Gastrocnemius medialis (tissue), 4 donors: Measurements from ENCODE around the gene TUBA8. TPM values are rescaled to one million over a fixed set of nuclear protein-coding genes. Genes with fewer than 3 reads are reported as not detected.

ENCODE experiments used
- ATAC-seq, 2 donors: fragments of 150-250 bp; one replicate each; pipeline ENCODE4 v1.9.1; 2016
- DNase-seq, 2 donors: peaks; one replicate each; pipeline ENCODE4 v3.0.0-alpha.2; 2019
- H3K27ac ChIP-seq, 4 donors: fragments of 200-600 bp; sonication (generic); 1 replicate in 1 of 4; 2 replicates in 3 of 4; pipeline ENCODE4 v1.5.1; 2016 to 2018; ENCODE audit warnings: mild to moderate bottlenecking in 2 of 4, moderate library complexity in 1 of 4
- H3K27me3 ChIP-seq, 3 donors: fragments of 200-600 bp; sonication (generic) in 2 of 3; 1 replicate in 1 of 3; 2 replicates in 2 of 3; pipeline versions ENCODE4 v1.5.1 to v1.6.0; 2016 to 2019; ENCODE audit warnings: mild to moderate bottlenecking in 1 of 3, moderate library complexity in 1 of 3
- H3K36me3 ChIP-seq, 2 donors: fragments of 200-600 bp; sonication (generic) in 1 of 2; one replicate each; pipeline ENCODE4 v1.5.1; 2017 to 2018
- H3K4me1 ChIP-seq, 2 donors: fragments of 200-600 bp; sonication (generic) in 1 of 2; one replicate each; pipeline ENCODE4 v1.5.1; 2016 to 2017; ENCODE audit warnings: mild to moderate bottlenecking in 2 of 2
- H3K4me3 ChIP-seq, 4 donors: fragments of 200-600 bp; sonication (generic) in 3 of 4; 1 replicate in 1 of 4; 2 replicates in 3 of 4; pipeline ENCODE4 v1.5.1; 2016 to 2019; ENCODE audit warnings: mild to moderate bottlenecking in 2 of 4
- H3K9me3 ChIP-seq, 3 donors: fragments of 200-600 bp; sonication (generic) in 2 of 3; 1 replicate in 1 of 3; 2 replicates in 2 of 3; pipeline ENCODE4 v1.5.1; 2016 to 2019
- POLR2A ChIP-seq, 2 donors: fragments of 450-650 bp; IDR thresholded peaks; one replicate each; pipeline ENCODE4 v1.6.1; 2017; ENCODE audit warnings: antibody characterized with exemption in 2 of 2, mild to moderate bottlenecking in 2 of 2, moderate library complexity in 2 of 2
- in situ Hi-C, 4 donors: fragments of 200-750 bp; cut with MboI; loops; one replicate each; pipeline versions ENCODE4 v1.15.0 to v1.8.0; 2017; ENCODE audit warnings: low sequenced_read_pairs in 4 of 4
- intact Hi-C: fragments of 100-400 bp; cut with DNase I; formaldehyde crosslinking; loops from one replicate; pipeline ENCODE4 v1.15.1; 2023; ENCODE audit warnings: low total_unique reads
- total RNA-seq, 4 donors: library from RNA; depleted of rRNA; stranded (reverse); fragments of >200 nt; gene quantifications; one replicate each; pipeline versions ENCODE4 v1.1.0 to v1.2.3, GENCODE V29; 2016
- TF ChIP-seq, protein P1 (sequence below), 5 experiments: fragments of 450-650 bp in 3 of 5; fragments of 200-600 bp in 2 of 5; sonication (generic) in 2 of 5; IDR thresholded peaks in 4 of 5; conservative IDR thresholded peaks in 1 of 5; 1 replicate in 4 of 5; 2 replicates in 1 of 5; pipeline ENCODE4 v1.5.1; 2016 to 2019; ENCODE audit warnings: antibody characterized with exemption in 5 of 5, mild to moderate bottlenecking in 3 of 5, moderate library complexity in 3 of 5

The TUBA8 gene
- total RNA-seq, 4 donors from 2014 or later = 57.8 to 114 (median 77.7) TPM

DNA sequence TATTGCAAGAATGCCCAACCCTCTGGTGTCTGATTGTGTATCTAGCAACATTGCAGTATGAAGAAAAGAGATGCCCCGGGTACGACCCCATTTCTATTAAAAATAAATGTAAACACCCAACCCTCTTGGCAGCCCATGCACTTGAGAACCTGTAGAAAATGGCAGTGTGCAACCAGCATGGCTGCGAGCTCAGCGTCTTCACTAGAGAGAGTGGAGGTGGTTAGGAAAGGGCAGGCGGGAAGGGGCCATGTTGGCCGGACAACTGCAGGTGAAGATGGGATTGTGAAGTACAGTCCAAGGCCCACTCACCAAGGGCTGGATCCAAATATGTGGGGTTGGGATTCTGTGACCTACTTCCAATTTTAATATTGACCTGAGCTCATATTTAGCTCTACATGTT is 16.9 kb upstream of the TUBA8 start:
- in situ Hi-C loops = no loop called here
- Histone ChIP-seq H3K9me3 (no peaks in the 10 kb centered on the region), H3K27me3 (no peaks in the 10 kb centered on the region), H3K27ac (peak overlapping the region in 2 of 4 donors; percentile 89 to 95), H3K36me3 (no peaks in the 10 kb centered on the region), H3K4me1 (peaks cover 20 to 48% of the 10 kb centered on the region in 2 donors), H3K4me3 (no peak overlapping the region)
- DNase-seq (no peak), ATAC-seq (no peak)
- TF ChIP-seq POLR2A (IDR thresholded peaks at IDR 0.05) = no peak
- TF ChIP-seq, protein P1, sequence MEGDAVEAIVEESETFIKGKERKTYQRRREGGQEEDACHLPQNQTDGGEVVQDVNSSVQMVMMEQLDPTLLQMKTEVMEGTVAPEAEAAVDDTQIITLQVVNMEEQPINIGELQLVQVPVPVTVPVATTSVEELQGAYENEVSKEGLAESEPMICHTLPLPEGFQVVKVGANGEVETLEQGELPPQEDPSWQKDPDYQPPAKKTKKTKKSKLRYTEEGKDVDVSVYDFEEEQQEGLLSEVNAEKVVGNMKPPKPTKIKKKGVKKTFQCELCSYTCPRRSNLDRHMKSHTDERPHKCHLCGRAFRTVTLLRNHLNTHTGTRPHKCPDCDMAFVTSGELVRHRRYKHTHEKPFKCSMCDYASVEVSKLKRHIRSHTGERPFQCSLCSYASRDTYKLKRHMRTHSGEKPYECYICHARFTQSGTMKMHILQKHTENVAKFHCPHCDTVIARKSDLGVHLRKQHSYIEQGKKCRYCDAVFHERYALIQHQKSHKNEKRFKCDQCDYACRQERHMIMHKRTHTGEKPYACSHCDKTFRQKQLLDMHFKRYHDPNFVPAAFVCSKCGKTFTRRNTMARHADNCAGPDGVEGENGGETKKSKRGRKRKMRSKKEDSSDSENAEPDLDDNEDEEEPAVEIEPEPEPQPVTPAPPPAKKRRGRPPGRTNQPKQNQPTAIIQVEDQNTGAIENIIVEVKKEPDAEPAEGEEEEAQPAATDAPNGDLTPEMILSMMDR (IDR thresholded peaks at IDR 0.05 in 4 of 5, conservative IDR thresholded peaks at IDR 0.05 in 1 of 5) = no peak
- intact Hi-C loops = no loop called here

DNA sequence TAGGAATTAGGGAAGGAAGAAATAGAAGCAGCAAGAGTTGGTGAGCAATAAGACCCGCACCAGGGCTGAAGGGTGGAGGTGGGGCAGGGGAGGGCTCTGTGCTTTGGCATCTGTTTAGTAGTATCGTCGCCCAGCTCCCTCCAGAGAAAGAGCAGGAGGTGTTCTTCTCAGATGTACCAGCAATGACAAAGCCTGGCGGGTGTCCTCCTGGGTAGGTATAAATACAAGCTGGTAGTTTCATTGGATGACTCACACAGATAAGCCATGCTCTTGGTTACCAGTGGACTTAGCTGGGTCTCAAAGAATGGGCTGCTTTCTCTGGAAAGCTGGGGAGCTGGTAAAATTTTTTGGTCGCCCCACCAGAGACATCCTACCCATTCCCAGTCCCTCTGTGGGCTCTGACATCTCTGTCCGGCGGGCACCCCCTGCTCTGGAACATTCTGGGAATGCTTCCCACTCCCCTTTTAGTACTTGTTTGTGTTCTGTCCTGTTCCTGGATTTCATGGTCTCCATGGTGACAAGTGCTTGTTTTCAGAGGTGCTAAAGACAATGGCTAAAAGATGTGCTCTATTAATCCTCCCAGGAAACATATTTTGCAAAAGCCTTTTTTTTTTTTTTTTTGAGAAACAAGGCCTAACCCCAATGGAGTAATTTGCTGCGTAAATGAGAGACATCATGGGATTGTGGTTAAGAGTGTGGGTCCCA is 15.4 kb upstream of the TUBA8 start:
- Histone ChIP-seq H3K27me3 (no peaks in the 10 kb centered on the region), H3K36me3 (no peaks in the 10 kb centered on the region), H3K4me1 (peaks cover 12 to 42% of the 10 kb centered on the region in 2 donors), H3K27ac (peak overlapping the region; percentile 59 to 95 (median 82)), H3K9me3 (no peaks in the 10 kb centered on the region), H3K4me3 (no peak overlapping the region)
- intact Hi-C loops = no loop called here
- DNase-seq (peak; percentile 84 to 91), ATAC-seq (peak; percentile 90 to 95)
- in situ Hi-C loops = no loop called here
- peak; percentile 18 to 55 for TF ChIP-seq POLR2A (IDR thresholded peaks at IDR 0.05)
- TF ChIP-seq, protein P1 (IDR thresholded peaks at IDR 0.05 in 4 of 5, conservative IDR thresholded peaks at IDR 0.05 in 1 of 5) = no peak

DNA sequence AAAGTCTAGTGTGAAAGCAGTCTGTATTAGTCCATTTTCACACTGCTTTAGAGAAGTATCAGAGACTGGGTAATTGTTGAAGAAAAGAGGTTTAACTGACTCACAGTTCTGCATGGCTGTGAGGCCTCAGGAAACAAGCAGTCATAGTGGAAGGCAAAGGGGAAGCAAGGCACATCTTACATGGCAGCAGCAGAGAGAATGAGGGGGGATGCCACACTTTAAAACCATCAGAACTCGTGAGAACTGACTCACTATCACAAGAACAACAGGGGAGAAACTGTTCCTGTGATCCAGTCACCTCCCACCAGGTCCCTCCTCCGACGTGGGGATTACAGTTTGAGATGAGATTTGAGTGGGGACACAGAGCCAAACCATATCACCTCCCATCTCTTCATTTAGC is 13.8 kb upstream of the TUBA8 start:
- ATAC-seq (no peak), DNase-seq (no peak)
- no peak overlapping the region for H3K4me3 ChIP-seq
- peaks cover 9 to 48% of the 10 kb centered on the region in 2 donors for H3K4me1 ChIP-seq
- H3K27me3 ChIP-seq = no peaks in the 10 kb centered on the region
- no peaks in the 10 kb centered on the region for H3K9me3 ChIP-seq
- in situ Hi-C loops (no loop called here), intact Hi-C loops (no loop called here)
- H3K36me3 ChIP-seq = no peaks in the 10 kb centered on the region
- no peak for TF ChIP-seq POLR2A (IDR thresholded peaks at IDR 0.05)
- TF ChIP-seq, protein P1 (IDR thresholded peaks at IDR 0.05 in 4 of 5, conservative IDR thresholded peaks at IDR 0.05 in 1 of 5) = no peak
- peak overlapping the region in 1 of 4 donors; percentile 95 for H3K27ac ChIP-seq

DNA sequence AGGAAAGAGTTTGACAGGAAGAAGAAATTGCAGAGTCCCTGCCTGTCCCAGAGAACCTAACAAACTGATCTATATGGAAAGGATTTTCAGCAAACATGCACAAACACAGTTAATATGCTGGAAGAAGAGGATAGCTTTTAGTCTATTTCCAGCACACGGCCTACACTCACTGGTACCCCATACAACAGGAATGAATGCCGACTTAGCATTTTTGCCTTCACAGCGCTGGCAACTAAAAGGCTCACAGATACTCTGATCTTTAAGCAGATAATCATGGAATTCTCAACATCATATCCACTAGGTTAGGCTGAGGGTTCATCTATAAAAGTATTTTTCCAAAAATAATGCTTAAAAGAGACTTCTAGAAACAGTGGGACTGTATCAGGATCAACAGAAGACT is 9.8 kb upstream of the TUBA8 start:
- peaks cover 0 to 29% of the 10 kb centered on the region in 2 donors for H3K4me1 ChIP-seq
- in situ Hi-C loops (no loop called here), intact Hi-C loops (no loop called here)
- no peak for DNase-seq
- no peak for ATAC-seq
- H3K27ac ChIP-seq = peak overlapping the region in 1 of 4 donors; percentile 37
- no peaks in the 10 kb centered on the region for H3K36me3 ChIP-seq
- H3K9me3 ChIP-seq = no peaks in the 10 kb centered on the region
- H3K27me3 ChIP-seq = no peaks in the 10 kb centered on the region
- no peak overlapping the region for H3K4me3 ChIP-seq
- no peak for TF ChIP-seq POLR2A (IDR thresholded peaks at IDR 0.05)
- TF ChIP-seq, protein P1 (IDR thresholded peaks at IDR 0.05 in 4 of 5, conservative IDR thresholded peaks at IDR 0.05 in 1 of 5) = no peak
